ENCODE results near the gene MAN2A2.

Gene MAN2A2

DNA sequence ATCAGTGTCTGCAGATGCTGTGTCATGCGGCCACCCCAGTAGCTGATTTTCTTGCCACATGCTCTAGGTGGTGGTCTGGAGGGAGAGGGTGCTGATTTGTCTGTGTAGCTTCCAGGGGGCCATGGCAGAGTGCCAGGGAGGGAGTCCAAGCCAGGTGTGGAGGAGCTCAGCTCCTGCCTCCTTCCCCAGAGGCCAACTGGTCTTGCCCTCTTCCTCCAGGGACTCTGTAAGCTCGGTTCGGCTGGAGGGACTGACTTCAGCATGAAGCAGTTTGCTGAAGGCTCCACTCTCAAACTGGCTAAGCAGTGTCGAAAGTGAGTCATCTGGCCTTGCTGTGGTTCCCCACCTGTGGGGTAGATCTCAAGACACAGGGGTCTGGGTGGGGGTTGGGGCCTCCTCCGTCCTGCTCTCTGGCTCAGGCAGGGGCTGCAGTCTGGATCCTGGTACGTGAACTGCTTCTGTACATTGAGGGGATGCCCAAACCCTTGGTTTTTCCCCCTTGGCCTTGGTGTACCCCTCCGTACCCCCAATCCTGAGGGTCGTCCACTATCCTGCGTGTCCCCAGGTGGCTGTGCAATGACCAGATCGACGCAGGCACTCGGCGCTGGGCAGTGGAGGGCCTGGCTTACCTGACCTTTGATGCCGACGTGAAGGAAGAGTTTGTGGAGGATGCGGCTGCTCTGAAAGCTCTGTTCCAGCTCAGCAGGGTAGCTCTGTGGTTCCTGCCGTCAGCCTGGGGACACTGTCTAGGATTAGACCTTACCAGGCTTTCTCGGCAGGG is 44.7 kb downstream of the MAN2A2 start:
- DNase-seq, result no peak

DNA sequence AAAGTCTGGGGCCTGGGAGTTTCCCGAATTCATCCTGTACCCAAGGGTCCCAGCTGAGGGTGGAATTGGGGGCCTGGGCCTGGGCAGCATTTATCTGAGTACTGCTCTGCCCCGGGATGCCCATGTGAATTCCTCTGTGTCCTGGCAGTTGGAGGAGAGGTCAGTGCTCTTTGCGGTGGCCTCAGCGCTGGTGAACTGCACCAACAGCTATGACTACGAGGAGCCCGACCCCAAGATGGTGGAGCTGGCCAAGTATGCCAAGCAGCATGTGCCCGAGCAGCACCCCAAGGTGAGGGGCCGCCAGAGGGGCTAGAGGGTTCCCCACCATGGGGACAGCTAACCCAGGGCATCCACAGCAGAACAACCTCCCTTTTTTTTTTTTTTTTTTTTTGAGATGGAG is 45.4 kb downstream of the MAN2A2 start:
- no peak for DNase-seq

DNA sequence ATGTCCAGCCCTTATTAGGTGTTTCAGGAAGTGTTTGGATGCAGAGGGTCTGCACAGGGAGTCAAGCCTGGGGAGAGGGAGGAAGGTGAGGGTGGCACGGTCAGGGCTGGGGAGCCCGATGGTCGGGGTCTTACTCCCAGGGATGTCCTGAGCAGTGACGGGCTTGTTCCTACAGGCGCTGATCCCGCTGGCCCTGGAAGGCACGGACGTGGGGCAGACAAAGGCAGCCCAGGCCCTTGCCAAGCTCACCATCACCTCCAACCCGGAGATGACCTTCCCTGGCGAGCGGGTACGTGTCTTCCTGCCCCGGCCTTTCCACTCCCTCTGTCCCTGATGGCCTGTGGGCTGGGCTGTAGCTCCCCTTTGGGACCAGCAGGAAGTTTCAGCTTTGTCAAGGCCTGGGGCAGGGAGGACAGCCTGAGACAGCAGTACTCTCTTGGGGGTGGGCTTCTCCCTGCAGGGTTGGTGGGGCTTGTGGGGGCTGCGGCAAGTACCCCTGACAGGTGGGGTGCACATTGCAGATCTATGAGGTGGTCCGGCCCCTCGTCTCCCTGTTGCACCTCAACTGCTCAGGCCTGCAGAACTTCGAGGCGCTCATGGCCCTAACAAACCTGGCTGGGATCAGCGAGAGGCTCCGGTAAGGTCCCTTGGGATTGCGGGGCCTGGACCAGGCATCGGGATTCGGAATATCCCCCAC is 47.0 kb downstream of the MAN2A2 start:
- no peak for DNase-seq

DNA sequence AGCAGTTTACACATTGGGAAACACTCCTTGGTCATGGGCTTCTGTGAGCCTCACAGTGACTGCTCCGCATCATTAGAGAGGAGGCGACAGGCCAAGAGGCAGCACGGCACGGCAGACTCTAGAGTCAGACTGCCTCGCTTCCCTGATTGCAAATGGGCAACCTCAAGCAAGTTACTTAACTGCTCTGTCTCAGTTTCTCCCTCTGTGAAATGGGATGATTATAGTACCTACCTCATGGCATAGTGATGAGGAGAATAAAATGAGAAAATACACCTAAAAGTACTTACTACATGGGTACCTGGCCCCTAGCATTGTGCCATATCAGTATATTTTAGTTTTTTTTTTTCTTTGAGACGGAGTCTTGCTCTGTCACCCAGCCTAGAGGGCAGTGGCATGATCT is 47.6 kb downstream of the MAN2A2 start:
- no peak for DNase-seq

DNA sequence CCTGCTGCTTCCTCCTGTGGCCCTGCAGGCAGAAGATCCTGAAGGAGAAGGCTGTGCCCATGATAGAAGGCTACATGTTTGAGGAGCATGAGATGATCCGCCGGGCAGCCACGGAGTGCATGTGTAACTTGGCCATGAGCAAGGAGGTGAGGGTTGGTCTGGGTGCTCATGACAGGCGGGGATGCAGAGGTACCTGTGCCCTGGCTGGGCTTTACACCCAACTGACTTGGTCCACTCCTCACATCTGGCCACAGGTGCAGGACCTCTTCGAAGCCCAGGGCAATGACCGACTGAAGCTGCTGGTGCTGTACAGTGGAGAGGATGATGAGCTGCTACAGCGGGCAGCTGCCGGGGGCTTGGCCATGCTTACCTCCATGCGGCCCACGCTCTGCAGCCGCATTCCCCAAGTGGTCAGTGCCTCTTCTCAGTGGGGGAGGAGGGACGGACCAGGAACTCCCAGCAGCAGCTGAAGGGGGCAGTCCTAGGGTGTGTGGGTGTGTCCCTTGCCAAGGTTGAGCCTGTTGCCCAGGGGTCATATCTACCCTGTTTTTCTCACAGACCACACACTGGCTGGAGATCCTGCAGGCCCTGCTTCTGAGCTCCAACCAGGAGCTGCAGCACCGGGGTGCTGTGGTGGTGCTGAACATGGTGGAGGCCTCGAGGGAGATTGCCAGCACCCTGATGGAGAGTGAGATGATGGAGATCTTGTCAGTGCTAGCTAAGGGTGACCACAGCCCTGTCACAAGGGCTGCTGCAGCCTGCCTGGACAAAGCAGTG is 50.0 kb downstream of the MAN2A2 start:
- no peak for DNase-seq

DNA sequence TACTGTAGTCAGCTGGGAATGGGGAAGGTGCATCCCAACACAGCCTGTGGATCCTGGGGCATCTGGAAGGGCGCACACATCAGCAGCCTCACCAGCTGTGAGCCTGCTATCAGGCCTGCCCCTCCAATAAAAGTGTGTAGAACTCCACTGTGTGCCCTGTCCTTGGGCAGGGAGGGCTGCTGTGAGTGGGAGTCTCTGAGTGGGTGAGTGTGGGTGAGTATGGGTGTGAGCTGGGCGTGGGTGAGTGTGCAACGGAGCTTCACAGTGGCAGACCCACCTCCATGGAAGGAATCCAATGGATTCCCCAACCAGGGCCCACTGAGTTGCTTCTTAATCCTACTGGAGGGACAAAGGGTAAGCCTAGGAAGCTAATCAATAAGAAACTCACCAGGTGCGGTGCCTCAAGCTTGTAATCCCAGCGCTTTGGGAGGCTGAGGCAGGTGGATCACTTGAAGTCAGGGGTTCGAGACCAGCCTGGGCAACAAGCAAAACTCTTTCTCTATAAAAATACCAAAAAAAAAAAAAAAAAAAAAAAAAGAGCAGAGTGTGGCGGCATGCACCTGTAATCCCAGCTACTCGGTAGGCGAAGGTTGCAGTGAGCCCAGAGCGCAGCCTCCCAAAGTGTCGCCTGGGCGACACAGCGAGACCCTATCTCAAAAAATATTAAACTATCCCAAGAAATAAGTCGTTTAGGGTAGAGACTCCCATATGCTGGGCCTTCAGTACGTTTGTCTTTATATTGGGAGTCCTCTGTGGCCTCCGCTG is 51.0 kb downstream of the MAN2A2 start:
- no peak for DNase-seq

DNA sequence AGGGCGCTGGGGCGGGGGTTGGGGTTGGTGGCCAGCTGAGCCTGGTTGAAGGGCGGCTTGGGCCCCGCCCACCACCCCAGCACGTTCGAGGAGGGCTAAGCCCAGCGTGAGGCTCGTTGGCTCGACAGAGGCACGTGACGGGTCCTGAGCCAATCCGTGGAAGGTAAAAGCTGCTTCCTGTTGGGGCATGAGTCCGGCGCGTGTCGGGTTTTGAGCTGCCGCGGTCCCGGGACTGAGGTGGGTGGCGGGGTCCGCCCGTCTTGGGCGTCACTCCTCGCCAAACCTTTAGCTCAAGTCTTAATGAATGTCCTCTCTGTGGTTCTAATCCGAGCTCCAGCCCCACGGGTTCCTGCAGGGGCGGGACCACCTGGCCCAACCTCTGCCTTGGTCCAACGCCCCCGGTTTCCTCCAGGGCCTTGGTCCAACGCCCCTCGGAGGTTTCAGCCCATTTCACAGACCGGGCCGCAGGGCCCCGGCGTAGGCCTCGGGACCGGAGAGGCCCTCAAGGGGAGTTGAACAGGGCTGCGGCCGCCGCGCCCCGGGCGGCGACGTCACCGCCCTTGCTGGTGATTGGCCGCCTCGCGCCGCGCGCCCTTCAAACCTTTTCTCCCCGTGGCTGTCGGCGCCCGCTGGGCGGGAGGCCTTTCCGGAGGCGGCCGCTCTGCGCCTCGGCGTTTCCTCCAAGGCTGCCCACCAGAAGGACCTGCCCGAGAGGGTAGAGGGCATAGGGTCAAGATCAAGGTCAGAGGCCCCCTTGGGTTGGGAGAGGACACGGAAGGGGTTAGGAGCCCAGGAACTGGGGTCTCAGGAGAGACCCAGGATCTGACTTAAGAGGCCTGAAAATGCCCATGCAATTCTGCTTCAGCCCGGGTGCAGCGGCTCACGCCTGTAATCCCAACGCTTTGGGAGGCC is 51.9 kb downstream of the MAN2A2 start, which contains the start of gene RCCD1:
TSS of gene RCCD1 (plus strand) at position 173 of the 912 bp plus-strand sequence. CDS start 1,851 bp downstream, outside the sequence.
- no peak for DNase-seq

DNA sequence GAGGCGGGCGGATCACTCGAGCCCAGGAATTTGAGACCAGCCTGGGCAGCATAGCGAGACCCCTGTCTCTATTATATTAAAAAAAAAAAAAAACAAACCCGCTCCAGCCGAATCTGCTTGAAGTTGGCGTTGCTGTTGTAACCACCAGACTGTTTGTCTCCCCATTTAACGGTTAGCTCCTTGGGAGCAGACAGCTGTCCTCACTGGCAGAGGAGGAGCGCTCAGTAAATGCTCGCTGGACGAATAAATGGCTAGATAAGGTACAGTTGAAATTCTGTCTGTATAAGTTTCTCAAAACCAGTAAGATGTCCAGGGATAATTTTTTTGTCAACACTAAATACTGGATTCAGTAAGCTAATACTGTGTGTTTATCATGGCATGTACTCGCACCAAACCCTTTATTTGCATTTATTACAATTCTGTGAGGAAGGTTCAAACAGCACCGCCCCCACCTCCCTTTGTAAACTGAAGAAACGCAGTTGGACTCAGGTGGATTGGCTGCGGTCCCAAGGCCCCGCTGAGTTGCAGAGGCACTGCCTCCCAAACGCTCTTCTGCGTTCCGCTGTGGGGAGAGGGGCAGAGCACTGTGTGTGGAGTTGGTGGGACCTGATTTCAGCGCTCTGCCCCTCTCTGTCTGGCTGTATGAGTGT is 52.6 kb downstream of the MAN2A2 start:
- peak; percentile 85 for DNase-seq

DNA sequence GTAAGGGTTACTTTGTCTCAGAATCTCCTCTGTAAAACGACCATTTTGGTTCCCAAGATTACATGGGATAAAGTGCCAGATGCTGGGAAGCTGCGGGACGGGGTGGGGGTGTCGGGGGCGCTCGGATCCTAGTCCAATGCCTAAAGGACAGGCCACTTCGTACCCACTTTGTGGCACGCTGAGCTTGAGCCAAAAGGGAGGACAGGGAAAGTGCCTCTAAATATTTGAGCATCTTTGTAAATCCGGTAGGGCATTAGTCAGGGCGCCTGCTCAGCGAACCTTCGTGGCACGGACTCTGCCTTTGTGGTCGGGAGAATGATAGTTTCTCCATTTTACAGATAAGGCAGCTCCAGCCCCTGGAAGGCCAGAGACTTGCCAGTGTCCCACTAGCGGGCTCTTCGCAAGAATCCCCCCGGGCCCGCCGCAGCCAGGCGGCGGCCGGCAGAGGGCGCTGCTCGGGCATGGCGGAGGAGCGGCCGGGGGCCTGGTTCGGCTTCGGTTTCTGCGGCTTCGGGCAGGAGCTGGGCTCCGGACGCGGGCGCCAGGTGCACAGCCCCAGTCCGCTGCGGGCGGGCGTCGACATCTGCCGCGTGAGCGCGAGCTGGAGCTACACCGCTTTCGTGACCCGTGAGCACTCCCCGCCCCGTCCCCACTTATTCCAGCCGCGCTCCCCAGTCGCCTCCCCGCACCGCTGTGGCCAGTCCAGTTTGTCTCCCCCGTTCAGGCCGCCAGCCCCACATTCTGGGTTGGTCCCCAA is 53.4 kb downstream of the MAN2A2 start:
- peak; percentile 72 for DNase-seq

DNA sequence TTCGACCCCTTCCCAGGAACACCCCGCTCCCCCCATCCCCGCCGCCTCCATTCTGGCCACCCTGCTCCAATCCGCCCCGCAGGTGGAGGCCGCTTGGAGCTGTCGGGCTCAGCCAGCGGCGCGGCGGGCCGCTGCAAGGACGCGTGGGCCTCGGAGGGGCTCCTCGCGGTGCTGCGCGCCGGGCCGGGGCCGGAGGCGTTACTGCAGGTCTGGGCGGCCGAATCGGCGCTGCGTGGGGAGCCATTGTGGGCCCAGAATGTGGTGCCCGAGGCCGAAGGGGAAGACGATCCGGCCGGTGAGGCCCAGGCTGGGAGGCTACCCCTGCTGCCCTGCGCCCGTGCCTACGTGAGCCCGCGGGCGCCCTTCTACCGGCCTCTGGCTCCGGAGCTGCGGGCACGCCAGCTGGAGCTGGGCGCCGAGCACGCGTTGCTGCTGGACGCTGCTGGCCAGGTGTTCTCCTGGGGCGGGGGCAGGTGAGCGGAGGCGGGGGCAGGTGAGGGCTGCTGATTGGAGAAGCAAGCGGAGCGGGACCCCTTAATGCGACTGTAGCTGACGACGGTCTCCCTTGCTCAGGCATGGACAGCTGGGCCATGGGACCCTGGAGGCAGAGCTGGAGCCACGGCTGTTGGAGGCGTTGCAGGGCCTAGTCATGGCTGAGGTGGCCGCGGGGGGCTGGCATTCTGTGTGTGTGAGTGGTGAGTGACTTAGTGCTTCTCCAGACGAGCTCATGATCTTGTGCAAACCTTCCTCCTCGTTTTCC is 54.1 kb downstream of the MAN2A2 start:
- DNase-seq, result peak; percentile 85

DNA sequence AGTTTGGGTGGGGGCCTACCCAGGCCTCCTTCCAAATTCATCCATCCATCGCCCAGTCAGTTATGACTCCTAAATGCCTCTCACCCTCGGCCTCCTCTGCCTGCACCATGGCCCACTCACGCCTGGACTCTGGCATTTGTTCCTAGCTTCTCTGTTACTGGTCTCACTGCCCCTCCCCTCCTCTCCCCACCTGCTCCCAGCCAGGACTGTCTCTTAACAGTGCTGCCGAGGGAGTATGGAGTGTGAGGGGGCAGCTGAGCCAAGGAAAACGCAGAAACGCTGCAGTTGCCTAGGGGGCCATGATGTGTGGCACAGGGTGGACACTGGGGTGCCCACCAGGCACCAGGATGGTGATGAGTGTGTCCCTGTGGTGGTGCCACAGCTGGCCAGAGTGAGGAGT is 54.7 kb downstream of the MAN2A2 start:
- peak; percentile 62 for DNase-seq

DNA sequence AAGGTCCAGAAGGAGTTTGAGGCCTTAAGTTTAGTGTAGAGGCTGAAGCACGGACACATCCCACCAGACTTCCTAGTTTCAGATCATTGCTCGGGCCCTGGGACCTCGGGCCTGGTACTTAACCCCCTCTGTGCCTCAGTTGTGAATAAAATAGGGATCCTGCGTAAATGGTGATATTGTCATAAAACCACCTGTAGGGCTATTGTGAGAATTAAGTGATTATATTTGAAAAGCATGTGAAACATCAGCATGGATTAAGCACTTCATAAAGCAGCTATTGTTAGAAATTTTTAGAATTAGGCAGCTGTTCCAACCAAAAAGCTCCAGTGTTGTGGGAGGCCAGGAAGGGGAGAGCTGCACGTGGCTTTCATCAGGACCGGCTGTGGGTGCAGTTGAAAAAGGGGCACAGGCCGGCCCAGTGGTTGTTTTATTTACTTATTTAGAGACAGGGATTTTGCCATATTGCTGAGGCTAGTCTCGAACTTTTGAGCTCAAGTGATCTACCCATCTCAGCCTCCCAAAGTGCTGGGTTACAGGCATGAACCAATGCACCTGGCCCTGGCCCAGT is 56.0 kb downstream of the MAN2A2 start:
- no peak for DNase-seq

DNA sequence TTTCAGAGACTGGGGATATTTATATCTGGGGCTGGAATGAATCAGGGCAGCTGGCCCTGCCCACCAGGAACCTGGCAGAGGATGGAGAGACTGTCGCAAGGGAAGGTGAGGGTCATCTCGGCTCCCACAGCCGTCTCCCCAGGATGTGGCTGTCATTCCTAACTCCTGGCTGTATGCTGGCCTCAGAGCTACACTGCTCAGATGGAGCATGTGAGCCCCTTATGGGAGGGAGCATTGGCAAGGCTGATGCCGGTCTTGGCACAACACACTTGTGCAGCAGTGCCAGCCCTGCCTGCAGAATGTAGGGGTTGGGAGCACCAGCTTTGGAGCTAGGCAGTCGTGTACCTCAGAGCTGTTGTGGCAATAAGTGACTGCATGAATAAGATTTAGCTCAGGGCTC is 56.8 kb downstream of the MAN2A2 start:
- no peak for DNase-seq

DNA sequence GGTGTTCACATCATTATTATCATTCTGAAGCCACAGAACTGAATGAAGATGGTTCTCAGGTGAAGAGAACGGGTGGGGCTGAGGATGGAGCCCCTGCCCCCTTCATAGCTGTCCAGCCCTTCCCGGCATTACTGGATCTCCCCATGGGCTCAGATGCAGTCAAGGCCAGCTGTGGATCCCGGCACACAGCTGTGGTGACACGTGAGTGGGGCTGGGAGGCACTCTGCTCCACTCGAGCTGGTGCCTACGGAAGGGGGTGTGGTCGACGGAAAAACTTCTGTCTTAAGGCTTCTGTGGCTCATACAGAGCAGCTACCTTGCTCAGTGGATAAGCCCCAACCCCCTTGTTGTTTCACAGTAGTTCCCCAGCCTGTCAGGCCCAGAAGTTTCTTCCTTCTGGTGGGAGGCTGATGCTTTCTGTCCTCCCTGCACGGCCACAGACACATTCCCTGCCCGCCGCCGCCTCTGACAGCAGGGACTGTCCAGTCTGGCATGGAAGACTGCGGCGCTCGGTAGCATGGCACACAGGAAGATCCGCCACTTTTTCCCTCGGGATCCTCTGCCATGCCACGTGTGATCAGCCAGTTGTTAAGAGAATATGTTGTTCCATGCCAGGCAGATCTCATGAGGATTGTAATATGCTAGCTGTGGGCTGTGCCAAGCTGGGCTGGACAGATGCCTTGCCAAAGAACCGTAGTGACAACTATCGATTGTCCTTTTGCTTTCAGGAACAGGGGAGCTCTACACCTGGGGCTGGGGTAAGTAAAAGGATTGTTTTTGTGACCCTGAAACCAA is 57.4 kb downstream of the MAN2A2 start:
- DNase-seq, result no peak

DNA sequence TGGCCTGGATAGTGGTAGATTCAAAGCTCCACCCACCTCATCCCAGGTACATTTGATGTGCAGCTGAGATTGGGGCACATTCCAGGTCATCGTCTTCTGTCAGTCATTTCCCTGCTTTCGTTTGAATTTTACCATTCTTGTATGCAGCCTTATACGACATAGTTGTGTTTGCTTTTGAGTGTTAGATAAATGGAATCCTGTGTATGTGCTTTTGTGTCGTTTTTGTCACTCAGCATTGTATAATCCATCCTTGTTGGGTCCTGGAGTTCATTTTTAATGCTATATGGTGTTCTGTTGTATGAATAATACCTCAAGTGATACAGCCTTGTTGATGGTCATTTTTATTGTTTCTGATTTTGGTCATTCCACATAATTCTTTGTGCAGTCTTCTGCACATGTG is 58.9 kb downstream of the MAN2A2 start:
- DNase-seq, result no peak

DNA sequence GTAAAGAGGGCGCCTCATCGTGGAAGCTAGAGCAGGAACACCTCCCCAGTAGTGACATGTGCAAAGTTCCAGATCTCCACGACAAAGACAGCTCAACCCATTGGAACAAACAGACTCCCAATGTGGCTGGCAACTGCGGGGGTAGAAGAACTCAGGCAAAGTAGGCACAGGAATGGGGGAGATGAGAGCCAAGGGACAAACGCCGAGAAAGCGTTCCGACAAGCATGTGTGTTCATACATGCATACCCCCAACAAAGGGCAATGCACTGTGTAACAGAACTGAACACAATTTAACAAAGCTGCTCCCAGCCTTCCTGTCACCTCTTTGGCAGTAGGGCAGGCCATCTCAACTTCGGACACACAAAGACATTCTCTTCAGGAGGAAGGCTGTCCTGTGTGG is 63.2 kb downstream of the MAN2A2 start:
- no peak for DNase-seq

DNA sequence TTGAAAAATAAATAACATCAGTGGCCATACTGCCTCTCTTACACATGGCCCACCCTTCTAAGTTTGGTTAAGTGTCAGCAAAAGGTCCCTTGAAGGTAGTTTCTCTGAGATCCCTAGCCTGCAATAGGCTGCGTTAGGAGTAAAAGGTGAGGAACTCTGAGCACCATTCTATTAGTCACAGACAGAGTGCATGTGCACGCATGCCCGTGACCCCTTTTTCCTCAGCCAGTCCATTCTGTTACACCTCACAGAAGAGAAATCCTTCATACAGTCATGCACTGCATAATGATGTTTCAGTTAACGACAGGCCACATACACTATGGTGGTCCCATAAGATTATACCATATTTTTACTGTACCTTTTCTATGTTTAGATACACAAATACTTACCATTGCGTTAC is 64.1 kb downstream of the MAN2A2 start:
- DNase-seq, result no peak

DNA sequence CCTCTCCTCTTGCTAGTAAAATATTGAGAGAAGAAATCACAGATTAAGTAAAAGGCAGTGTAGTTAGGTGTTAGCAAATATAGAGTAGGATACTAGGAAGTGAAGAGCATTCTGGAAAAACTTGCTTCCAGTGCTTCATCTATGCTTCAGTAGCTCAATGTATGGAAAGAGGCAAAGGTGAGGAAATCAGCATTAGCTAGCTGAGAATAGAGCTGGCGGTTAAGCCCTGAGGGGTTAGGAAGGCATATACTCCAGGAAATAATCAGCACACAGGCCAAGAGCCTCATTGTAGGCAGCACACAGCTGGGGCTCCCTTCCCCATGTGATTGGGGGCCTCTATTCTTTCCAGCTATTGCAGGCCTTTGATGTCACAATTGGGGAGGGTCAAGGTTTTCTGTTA is 65.3 kb downstream of the MAN2A2 start:
- no peak for DNase-seq

All from NCI-H526 treated with DMSO at 0.1 percent for 48 hours (cell line).